GM10248 (cell line): ENCODE data around the gene LITAF.

Experiments
- CTCF ChIA-PET: fragments of 300-600 bp; sonication (Branson Sonifier 250); formaldehyde crosslinking; extraction: SDS; loops from one replicate; lab custom pipeline; 2021; ENCODE audit warnings: antibody characterized with exemption; lab: Yijun Ruan, JAX
- POLR2A ChIA-PET: fragments of 350-650 bp; sonication (Branson Sonifier 250); formaldehyde crosslinking; extraction: SDS; loops from one replicate; lab custom pipeline; 2020; ENCODE audit warnings: antibody characterized with exemption; lab: Yijun Ruan, JAX
- DNase-seq: peaks from one replicate; pipeline ENCODE4 v3.0.0; 2012; ENCODE audit errors: extremely low spot score
- CTCF ChIP-seq: IDR thresholded peaks from 2 replicates; pipeline ENCODE4 v1.5.1; 2012; ENCODE audit warnings: mild to moderate bottlenecking, low read depth; ENCODE audit errors: extremely low read depth, missing control alignments, control extremely low read depth

The LITAF gene

GRCh38 chr16:11627822-11628457, 41.2 kb upstream of the LITAF start:
- ChIA-PET CTCF (interaction anchor here (1.1 to 5.3 kb wide), 5 partner anchors 13 to 231 kb away, joined by 3 to 22 read pairs (median 3); no protein-coding TSS in a partner anchor), POLR2A (no interaction called here)
- no peak for DNase-seq
- TF ChIP-seq CTCF = no peak

- TF ChIP-seq CTCF = no peak
- no peak for DNase-seq
- POLR2A ChIA-PET = no interaction called here
- CTCF ChIA-PET = interaction anchor here (0.7 to 5.3 kb wide), 5 partner anchors 14 to 231 kb away, joined by 3 to 22 read pairs (median 4); no protein-coding TSS in a partner anchor
Measured at GRCh38 chr16:11627292-11627663, 40.6 kb upstream of the LITAF start.

- ChIA-PET CTCF (interaction anchor here (0.7 to 5.3 kb wide), 5 partner anchors 14 to 230 kb away, joined by 3 to 22 read pairs (median 4); no protein-coding TSS in a partner anchor), POLR2A (interaction anchor here (0.6 kb wide), 1 partner anchor 59 kb away, joined by 3 read pairs; no protein-coding TSS in a partner anchor)
- DNase-seq = no peak
- no peak for TF ChIP-seq CTCF
Measured at GRCh38 chr16:11626657-11627291, 40.1 kb upstream of the LITAF start.

- ChIA-PET CTCF (interaction anchor here (2.3 to 5.3 kb wide), 2 partner anchors 15 to 94 kb away, joined by 8 to 22 read pairs; no protein-coding TSS in a partner anchor), POLR2A (no interaction called here)
- no peak for DNase-seq
- no peak for TF ChIP-seq CTCF
Measured at GRCh38 chr16:11625769-11626168, 39.0 kb upstream of the LITAF start.

GRCh38 chr16:11624636-11625607, 38.2 kb upstream of the LITAF start:
- ChIA-PET POLR2A (no interaction called here), CTCF (interaction anchor here (2.3 to 5.3 kb wide), 2 partner anchors 16 to 93 kb away, joined by 8 to 22 read pairs; no protein-coding TSS in a partner anchor)
- no peak for DNase-seq
- no peak for TF ChIP-seq CTCF

- DNase-seq = no peak
Measured at GRCh38 chr16:11624205-11624604, 37.5 kb upstream of the LITAF start.

More at GRCh38 chr16:11624205-11624604, 37.5 kb upstream of the LITAF start:
- ChIA-PET CTCF (interaction anchor here (5.3 kb wide), 1 partner anchor 17 kb away, joined by 22 read pairs; no protein-coding TSS in a partner anchor), POLR2A (no interaction called here)
- no peak for TF ChIP-seq CTCF
